Urinary bladder (tissue), 4 donors: ENCODE measurements around the gene LPP. TPM values are rescaled to one million over a fixed set of nuclear protein-coding genes. Genes with fewer than 3 reads are reported as not detected.
A peak's percentile ranks its signal among the peaks of the same experiment; 100 is the strongest.
"Not testable (repeated sequence)": the region's sequence is repeated elsewhere in the genome, so short reads cannot be mapped to it uniquely, and the experiment has no call there.

Experiments
- DNase-seq: peaks from one replicate; pipeline ENCODE4 v3.0.0-alpha.2; 2015; ENCODE audit errors: extremely low spot score
- H3K27ac ChIP-seq: one replicate; pipeline ENCODE4 v1.5.1; 2013; ENCODE audit warnings: low read depth, mild to moderate bottlenecking, moderate library complexity
- H3K36me3 ChIP-seq: one replicate; pipeline ENCODE4 v1.6.1; 2013; ENCODE audit warnings: mild to moderate bottlenecking, moderate library complexity; ENCODE audit not compliant: insufficient read depth
- H3K4me1 ChIP-seq: one replicate; pipeline ENCODE4 v1.6.1; 2013; ENCODE audit warnings: mild to moderate bottlenecking, moderate library complexity; ENCODE audit not compliant: insufficient read depth
- H3K4me3 ChIP-seq: one replicate; pipeline ENCODE4 v1.5.1; 2013; ENCODE audit warnings: low read depth, low read length
- WGBS: extraction: QIAGEN DNeasy Blood & Tissue Kit; methylation state at CpG from one replicate; pipeline ENCODE4 v1.1.7; 2013; 5-methylcytosine and 5-hydroxymethylcytosine counted together
- polyA plus RNA-seq: library from polyadenylated mRNA; stranded (reverse); fragments of 200-250 nt; gene quantifications from one replicate; pipeline ENCODE4 v1.2.3, GENCODE V29; 2013
- total RNA-seq: library from RNA; depleted of rRNA; stranded (reverse); fragments of >200 nt; gene quantifications from one replicate; pipeline ENCODE4 v1.2.3, GENCODE V29; 2014
- donor health status: healthy with polysubstance abuse.
- donor health status: healthy.

The LPP gene
- total and polyA plus RNA-seq, 2 donors = 133 to 705 TPM

DNA sequence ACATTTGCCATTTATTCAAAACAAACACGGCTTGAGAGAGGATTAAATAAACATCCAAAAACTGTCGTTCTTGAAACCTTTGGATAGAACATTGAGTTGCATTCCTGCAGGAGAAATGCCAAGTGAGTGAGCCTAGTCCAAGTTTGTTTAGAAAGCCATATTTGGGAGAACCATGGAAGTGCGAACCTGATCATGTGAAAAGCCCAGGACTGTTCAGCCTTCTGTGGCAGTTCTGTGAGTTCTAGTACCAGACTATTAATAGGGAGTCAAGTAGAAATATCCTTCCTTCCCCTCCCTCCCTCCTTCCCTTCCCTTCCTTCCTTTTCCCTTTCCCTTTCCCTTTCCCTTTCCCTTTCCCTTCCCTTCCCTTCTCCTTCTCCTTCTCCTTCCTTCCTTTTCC is 470.4 kb downstream of the LPP start:
- Histone ChIP-seq H3K27ac (peak overlapping the region; percentile 23), H3K4me1 (no peaks in the 10 kb centered on the region), H3K4me3 (no peak overlapping the region), H3K36me3 (no peaks in the 10 kb centered on the region)
- DNase-seq = no peak
- 22% methylated on average over 3 of the region's 3 CpGs for WGBS

DNA sequence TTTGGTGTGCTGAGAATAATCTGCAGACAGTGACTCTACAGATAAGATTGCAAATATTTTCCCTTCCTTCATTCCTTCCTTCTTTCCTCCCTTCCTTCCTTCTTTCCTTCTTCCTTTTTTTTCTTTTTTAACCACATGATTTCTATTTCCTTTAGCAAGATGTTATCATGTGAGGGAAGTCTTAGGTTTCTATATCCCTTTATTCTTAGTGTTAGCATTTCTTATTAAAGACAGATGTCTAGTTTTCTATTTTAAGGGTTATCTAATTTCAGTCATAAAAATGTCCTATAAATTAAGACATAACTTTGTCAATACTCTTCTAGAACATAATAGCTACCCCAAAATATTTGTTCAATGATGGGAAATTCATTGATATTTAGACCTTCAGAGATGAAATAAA is 470.9 kb downstream of the LPP start:
- Histone ChIP-seq H3K4me1 (no peaks in the 10 kb centered on the region), H3K27ac (peak overlapping the region; percentile 23), H3K4me3 (no peak overlapping the region), H3K36me3 (no peaks in the 10 kb centered on the region)
- no peak for DNase-seq

GRCh38 chr3:188627652-188628051 is 473.7 kb downstream of the LPP start:
- DNase-seq = no peak
- Histone ChIP-seq H3K27ac (no peak overlapping the region), H3K36me3 (no peaks in the 10 kb centered on the region), H3K4me3 (no peak overlapping the region), H3K4me1 (no peaks in the 10 kb centered on the region)

DNA sequence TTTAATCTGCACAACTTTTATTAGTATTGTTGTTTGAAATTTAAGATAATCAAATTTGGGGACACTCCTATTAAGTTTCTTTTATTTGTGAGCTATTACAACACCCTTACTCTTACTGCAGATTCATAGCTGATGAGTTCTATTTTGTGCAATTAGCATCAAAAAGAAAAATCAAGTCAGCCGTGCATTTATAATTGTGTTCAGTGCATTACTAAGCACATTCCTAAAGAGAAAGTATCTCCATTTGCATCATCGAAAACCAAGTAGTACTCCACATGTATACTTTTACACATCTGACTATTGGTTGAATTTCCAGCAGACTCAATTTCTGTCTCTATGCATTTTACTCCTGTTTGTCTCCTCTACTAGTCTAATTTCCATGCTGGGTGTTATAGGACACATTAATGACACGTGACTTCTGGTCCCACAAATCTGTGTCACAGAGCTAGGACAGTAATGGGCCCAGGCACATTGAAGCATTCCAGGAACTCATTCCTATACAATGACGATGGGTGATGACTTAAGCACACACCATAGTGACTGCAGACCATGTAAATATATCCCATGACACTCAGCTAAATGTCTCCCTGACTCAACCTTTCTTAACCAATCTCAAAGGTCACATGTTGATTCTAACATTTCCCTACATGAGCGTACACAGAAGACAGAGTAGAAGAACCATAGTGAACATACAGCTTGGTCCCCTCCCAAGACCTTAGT is 477.5 kb downstream of the LPP start:
- Histone ChIP-seq H3K27ac (no peak overlapping the region), H3K4me1 (no peaks in the 10 kb centered on the region), H3K4me3 (no peak overlapping the region), H3K36me3 (no peaks in the 10 kb centered on the region)
- 88% methylated on average over 5 of the region's 5 CpGs for WGBS
- no peak for DNase-seq

- 89% methylated on average over 4 of the region's 4 CpGs for WGBS
- Histone ChIP-seq H3K27ac (no peak overlapping the region), H3K36me3 (no peaks in the 10 kb centered on the region), H3K4me1 (no peaks in the 10 kb centered on the region), H3K4me3 (no peak overlapping the region)
- DNase-seq = no peak
Observed at GRCh38 chr3:188633206-188633605, 479.2 kb downstream of the LPP start.

GRCh38 chr3:188634285-188634684 is 480.3 kb downstream of the LPP start:
- no peak for DNase-seq
- H3K4me3 ChIP-seq = no peak overlapping the region
- H3K36me3 ChIP-seq = no peaks in the 10 kb centered on the region
- no peaks in the 10 kb centered on the region for H3K4me1 ChIP-seq
- H3K27ac ChIP-seq = no peak overlapping the region
- WGBS = 98% methylated on average over 8 of the region's 8 CpGs

- Histone ChIP-seq H3K4me1 (no peaks in the 10 kb centered on the region), H3K36me3 (no peaks in the 10 kb centered on the region), H3K4me3 (no peak overlapping the region), H3K27ac (no peak overlapping the region)
- 47% methylated on average over 10 of the region's 10 CpGs for WGBS
- no peak for DNase-seq
Observed at GRCh38 chr3:188635258-188636042, 481.5 kb downstream of the LPP start.

DNA sequence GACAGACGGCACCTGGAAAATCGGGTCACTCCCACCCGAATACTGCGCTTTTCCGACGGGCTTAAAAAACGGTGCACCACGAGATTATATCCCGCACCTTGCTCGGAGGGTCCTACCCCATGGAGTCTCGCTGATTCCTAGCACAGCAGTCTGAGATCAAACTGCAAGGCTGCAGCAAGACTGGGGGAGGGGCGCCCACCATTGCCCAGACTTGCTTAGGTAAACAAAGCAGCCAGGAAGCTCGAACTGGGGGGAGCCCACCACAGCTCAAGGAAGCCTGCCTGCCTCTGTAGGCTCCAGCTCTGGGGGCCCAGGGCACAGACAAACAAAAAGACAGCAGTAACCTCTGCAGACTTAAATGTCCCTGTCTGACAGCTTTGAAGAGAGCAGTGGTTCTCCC is 482.3 kb downstream of the LPP start:
- not testable (repeated sequence) for H3K4me1 ChIP-seq, H3K36me3 ChIP-seq, H3K27ac ChIP-seq, H3K4me3 ChIP-seq, DNase-seq
- WGBS = 88% methylated on average over 13 of the region's 13 CpGs

DNA sequence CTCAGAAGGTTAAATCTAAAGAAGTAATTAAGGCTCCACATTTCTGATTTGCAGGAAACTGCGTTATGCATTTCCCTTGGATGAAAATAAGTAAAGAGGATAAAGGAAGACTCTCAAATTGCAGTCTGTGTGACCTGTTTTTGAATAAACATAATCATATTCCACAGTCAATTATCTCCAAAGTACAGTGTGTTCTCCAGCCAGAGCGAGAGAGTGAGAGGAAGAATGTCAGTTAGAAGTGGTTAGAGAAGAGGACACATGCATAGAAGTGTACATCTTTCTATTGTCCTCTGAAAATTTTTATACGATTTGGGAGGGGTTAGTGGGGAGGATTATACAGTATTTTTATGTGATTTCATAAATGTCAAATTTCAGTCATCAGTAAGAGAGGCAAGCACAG is 487.1 kb downstream of the LPP start:
- Histone ChIP-seq H3K27ac (no peak overlapping the region), H3K36me3 (no peaks in the 10 kb centered on the region), H3K4me1 (no peaks in the 10 kb centered on the region), H3K4me3 (no peak overlapping the region)
- WGBS = 79% methylated on average over 3 of the region's 3 CpGs
- no peak for DNase-seq

GRCh38 chr3:188643736-188644135 is 489.8 kb downstream of the LPP start:
- Histone ChIP-seq H3K4me3 (no peak overlapping the region), H3K4me1 (peaks cover 1% of the 10 kb centered on the region), H3K27ac (no peak overlapping the region), H3K36me3 (no peaks in the 10 kb centered on the region)
- DNase-seq = no peak
- 93% methylated on average over 3 of the region's 3 CpGs for WGBS

GRCh38 chr3:188646592-188646991 is 492.6 kb downstream of the LPP start:
- 0% methylated on average over 1 of the region's 1 CpG for WGBS
- Histone ChIP-seq H3K36me3 (no peaks in the 10 kb centered on the region), H3K4me1 (peaks cover 1% of the 10 kb centered on the region), H3K4me3 (no peak overlapping the region), H3K27ac (no peak overlapping the region)
- DNase-seq = no peak

DNA sequence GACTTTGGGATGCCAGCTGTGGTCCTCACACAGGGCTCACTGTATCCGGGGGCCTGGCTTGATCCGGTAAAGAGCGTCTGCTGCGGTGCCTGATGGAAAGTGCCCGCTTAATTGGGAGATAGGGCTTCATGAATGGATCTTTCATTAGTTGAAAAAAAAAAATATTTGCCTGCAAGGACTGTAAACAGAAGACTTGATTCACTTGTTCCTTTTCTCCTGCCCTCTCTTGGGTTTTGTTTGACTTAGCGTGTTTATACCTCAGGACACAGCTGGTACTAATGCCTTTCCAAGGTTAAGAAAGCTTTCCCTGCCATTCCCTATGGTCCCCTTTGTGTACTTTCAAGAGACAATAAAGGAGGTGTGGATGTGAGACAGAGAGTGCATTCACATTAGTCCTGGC is 493.3 kb downstream of the LPP start:
- DNase-seq = no peak
- Histone ChIP-seq H3K4me1 (peaks cover 1% of the 10 kb centered on the region), H3K36me3 (no peaks in the 10 kb centered on the region), H3K27ac (no peak overlapping the region), H3K4me3 (no peak overlapping the region)
- whole genome bisulfite sequencing = 95% methylated on average over 6 of the region's 6 CpGs

- H3K4me1 ChIP-seq = peaks cover 1% of the 10 kb centered on the region
- H3K4me3 ChIP-seq = no peak overlapping the region
- H3K27ac ChIP-seq = no peak overlapping the region
- no peak for DNase-seq
- WGBS = 93% methylated on average over 2 of the region's 2 CpGs
- no peaks in the 10 kb centered on the region for H3K36me3 ChIP-seq
Observed at GRCh38 chr3:188649521-188649920, 495.6 kb downstream of the LPP start.

DNA sequence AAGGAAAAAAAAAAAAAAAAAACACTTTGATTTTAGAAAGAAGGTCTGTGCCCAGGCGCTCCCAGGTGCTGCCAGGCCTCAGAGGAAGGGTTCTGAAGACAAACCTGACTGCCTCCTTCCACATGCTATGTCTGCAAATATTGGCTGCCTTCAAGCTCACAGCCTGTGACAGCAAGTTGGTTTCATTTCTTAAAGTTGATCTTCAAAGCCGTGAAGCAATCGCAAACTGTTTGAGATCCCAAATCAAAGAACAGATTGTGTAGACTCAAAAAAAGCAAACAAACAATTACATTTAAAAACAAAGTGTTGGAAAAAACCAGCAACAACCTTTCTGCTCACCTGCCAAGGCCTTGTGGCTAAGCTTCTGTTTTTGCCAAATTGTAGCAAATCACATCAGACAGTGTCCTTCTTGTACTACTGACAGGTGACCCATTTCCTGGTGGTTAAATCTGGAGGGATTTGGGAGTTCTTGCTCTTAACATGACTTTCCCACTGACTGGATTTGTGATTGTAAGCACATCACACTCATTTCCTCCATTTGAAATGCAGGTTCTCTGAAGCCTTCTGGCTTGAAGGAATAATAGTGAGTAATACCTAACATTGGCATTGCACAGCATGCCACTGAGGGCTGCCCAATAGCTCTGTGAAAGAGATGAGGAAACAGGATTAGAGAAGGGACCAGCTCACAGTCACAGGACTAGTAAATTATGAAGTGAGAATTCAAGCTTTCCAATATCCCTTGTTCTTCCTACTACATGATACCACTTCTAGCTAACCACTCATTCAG is 502.4 kb downstream of the LPP start:
- Histone ChIP-seq H3K4me3 (no peak overlapping the region), H3K4me1 (no peaks in the 10 kb centered on the region), H3K27ac (no peak overlapping the region), H3K36me3 (no peaks in the 10 kb centered on the region)
- DNase-seq = no peak
- WGBS = 83% methylated on average over 3 of the region's 3 CpGs
